ENCODE measurements around the gene NEUROD2. TPM values are rescaled to one million over a fixed set of nuclear protein-coding genes. Genes with fewer than 3 reads are reported as not detected.

The NEUROD2 gene
- total and polyA plus RNA-seq, 2 of the 13 experiments (the other 11 are each of a cell fraction or from before 2014, with no cell fraction given) = not detected

- TF ChIP-seq, protein P1, sequence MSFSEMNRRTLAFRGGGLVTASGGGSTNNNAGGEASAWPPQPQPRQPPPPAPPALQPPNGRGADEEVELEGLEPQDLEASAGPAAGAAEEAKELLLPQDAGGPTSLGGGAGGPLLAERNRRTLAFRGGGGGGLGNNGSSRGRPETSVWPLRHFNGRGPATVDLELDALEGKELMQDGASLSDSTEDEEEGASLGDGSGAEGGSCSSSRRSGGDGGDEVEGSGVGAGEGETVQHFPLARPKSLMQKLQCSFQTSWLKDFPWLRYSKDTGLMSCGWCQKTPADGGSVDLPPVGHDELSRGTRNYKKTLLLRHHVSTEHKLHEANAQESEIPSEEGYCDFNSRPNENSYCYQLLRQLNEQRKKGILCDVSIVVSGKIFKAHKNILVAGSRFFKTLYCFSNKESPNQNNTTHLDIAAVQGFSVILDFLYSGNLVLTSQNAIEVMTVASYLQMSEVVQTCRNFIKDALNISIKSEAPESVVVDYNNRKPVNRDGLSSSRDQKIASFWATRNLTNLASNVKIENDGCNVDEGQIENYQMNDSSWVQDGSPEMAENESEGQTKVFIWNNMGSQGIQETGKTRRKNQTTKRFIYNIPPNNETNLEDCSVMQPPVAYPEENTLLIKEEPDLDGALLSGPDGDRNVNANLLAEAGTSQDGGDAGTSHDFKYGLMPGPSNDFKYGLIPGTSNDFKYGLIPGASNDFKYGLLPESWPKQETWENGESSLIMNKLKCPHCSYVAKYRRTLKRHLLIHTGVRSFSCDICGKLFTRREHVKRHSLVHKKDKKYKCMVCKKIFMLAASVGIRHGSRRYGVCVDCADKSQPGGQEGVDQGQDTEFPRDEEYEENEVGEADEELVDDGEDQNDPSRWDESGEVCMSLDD (CRISPR knock-in tag; IDR thresholded peaks at IDR 0.05; ENCODE audit: borderline replicate concordance) = no peak
- TF ChIP-seq LCORL (IDR thresholded peaks at IDR 0.05) = no peak
- TF ChIP-seq LCORL (CRISPR knock-in tag; IDR thresholded peaks at IDR 0.05) = no peak
- TF ChIP-seq, protein P2, sequence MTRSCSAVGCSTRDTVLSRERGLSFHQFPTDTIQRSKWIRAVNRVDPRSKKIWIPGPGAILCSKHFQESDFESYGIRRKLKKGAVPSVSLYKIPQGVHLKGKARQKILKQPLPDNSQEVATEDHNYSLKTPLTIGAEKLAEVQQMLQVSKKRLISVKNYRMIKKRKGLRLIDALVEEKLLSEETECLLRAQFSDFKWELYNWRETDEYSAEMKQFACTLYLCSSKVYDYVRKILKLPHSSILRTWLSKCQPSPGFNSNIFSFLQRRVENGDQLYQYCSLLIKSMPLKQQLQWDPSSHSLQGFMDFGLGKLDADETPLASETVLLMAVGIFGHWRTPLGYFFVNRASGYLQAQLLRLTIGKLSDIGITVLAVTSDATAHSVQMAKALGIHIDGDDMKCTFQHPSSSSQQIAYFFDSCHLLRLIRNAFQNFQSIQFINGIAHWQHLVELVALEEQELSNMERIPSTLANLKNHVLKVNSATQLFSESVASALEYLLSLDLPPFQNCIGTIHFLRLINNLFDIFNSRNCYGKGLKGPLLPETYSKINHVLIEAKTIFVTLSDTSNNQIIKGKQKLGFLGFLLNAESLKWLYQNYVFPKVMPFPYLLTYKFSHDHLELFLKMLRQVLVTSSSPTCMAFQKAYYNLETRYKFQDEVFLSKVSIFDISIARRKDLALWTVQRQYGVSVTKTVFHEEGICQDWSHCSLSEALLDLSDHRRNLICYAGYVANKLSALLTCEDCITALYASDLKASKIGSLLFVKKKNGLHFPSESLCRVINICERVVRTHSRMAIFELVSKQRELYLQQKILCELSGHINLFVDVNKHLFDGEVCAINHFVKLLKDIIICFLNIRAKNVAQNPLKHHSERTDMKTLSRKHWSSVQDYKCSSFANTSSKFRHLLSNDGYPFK (CRISPR knock-in tag; IDR thresholded peaks at IDR 0.05; ENCODE audit: borderline replicate concordance) = no peak
Measured at GRCh38 chr17:39593371-39593770, 14.3 kb downstream of the NEUROD2 start (continued).

GRCh38 chr17:39591958-39592954 is 15.5 kb downstream of the NEUROD2 start:
- ChIA-PET CTCF (ENCODE audit: low intra/inter-chr PET ratio, low total read pairs) (no interaction called here), POLR2A (no interaction called here)
- DNase-seq (ENCODE audit: low spot score) = peak; percentile 68
- in situ Hi-C loops (cut with HindIII; ENCODE audit: extremely low pct_ligation_motif_present, low pct_unique_long_range_greater_than_20kb) = no loop called here
- 4% methylated on average over 15 of the region's 22 CpGs for WGBS (ENCODE audit: low lambda C conversion rate)
- Histone ChIP-seq H3K4me3 (replicated peaks in 1 of 3; ENCODE audit: insufficient read depth in 1 of 3, low read depth in 2 of 3, low read length in 3 of 3) (no peak overlapping the region), H3K9me3 (ENCODE audit: low read length) (no peaks in the 10 kb centered on the region), H3K36me3 (replicated peaks in 1 of 2; ENCODE audit: control insufficient read depth in 1 of 2, insufficient read depth in 2 of 2, low read length in 2 of 2) (no peaks in the 10 kb centered on the region), H3K27me3 (ENCODE audit: control insufficient read depth in 1 of 2, insufficient read depth in 2 of 2, low read length in 2 of 2) (peaks cover 0 to 19% of the 10 kb centered on the region in 2 experiments; a peak in 4 of 5 replicates), H3K79me2 (ENCODE audit: insufficient read depth, low read length) (no peaks in the 10 kb centered on the region), H3K27ac (ENCODE audit: extremely low read length, insufficient read depth, low read length) (no peak overlapping the region), H4K20me1 (ENCODE audit: insufficient read depth, low read length) (0 out of 2 replicates have a peak, but pooled peaks cover 4% of the 10 kb centered on the region), H3K4me1 (ENCODE audit: insufficient read depth, low read length) (no peaks in the 10 kb centered on the region), H2AFZ (ENCODE audit: low read length) (no peak overlapping the region), H3K4me2 (ENCODE audit: low read depth, low read length) (no peak overlapping the region), H3K9ac (ENCODE audit: insufficient read depth, low read depth, low read length) (no peak overlapping the region)
- BruUV-seq (replicated peaks) = no TSS peak
- peak; percentile 63 for ATAC-seq
- FAIRE-seq = peak; percentile 74
- intact Hi-C loops (cut with micrococcal nuclease; ENCODE audit: unreplicated experiment) = no loop called here
- TF ChIP-seq ZBTB3 (CRISPR knock-in tag; IDR thresholded peaks at IDR 0.05; ENCODE audit: borderline replicate concordance, low read depth) = 0 out of 2 replicates have a peak, but pooled peaks have one; percentile 37
- TF ChIP-seq, protein P3, sequence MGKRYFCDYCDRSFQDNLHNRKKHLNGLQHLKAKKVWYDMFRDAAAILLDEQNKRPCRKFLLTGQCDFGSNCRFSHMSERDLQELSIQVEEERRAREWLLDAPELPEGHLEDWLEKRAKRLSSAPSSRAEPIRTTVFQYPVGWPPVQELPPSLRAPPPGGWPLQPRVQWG (CRISPR knock-in tag; IDR thresholded peaks at IDR 0.05; ENCODE audit: borderline replicate concordance, low read depth) = no peak
- TF ChIP-seq NFE2 (CRISPR knock-in tag; IDR thresholded peaks at IDR 0.05) = no peak
- 0 out of 2 replicates have a peak, but pooled peaks have one; percentile 30 for TF ChIP-seq ZNF777 (CRISPR knock-in tag; IDR thresholded peaks at IDR 0.05)
- TF ChIP-seq ZNF12 (CRISPR knock-in tag; IDR thresholded peaks at IDR 0.05) = 0 out of 2 replicates have a peak, but pooled peaks have one; percentile 45
- no peak for TF ChIP-seq TERF1 (CRISPR knock-in tag; IDR thresholded peaks at IDR 0.05)
- peak; percentile 74; the same call in 1 of the 2 replicates for TF ChIP-seq TGIF2 (CRISPR knock-in tag; IDR thresholded peaks at IDR 0.05)
- no peak for TF ChIP-seq ARID2 (CRISPR knock-in tag; IDR thresholded peaks at IDR 0.05; ENCODE audit: borderline replicate concordance)
- TF ChIP-seq NONO (IDR thresholded peaks at IDR 0.05) = no peak
- no peak for TF ChIP-seq NONO (CRISPR knock-in tag; conservative IDR thresholded peaks at IDR 0.05)

Measured in HepG2 (cell line).